K562 (cell line): ENCODE measurements around the gene SEL1L.

Experiments used
- HDAC2 ChIP-seq: fragments of 450-650 bp; IDR thresholded peaks from 2 replicates; pipeline ENCODE4 v1.6.1; 2016; ENCODE audit warnings: mild to moderate bottlenecking
- KHSRP ChIP-seq: fragments of 450-650 bp; IDR thresholded peaks from 2 replicates; pipeline ENCODE4 v1.6.1; 2017
- KLF13 ChIP-seq: fragments of 450-650 bp; IDR thresholded peaks from 2 replicates; pipeline ENCODE4 v1.6.1; 2016; ENCODE audit warnings: missing genetic modification characterization, low read depth, mild to moderate bottlenecking, missing compliant biosample characterization, moderate library complexity, borderline replicate concordance
- MED1 ChIP-seq: sonication (generic); formaldehyde crosslinking; IDR thresholded peaks from 2 replicates; pipeline ENCODE4 v1.8.1; 2023; ENCODE audit warnings: missing genetic modification reagents, borderline replicate concordance
- MXD1 ChIP-seq: fragments of 250-450 bp; sonication (Bioruptor Pico); IDR thresholded peaks from 2 replicates; pipeline ENCODE4 v1.8.0; 2021; ENCODE audit warnings: borderline replicate concordance, mild to moderate bottlenecking, moderate library complexity; ENCODE audit not compliant: poor library complexity, severe bottlenecking
- POLR2AphosphoS5 ChIP-seq: IDR thresholded peaks from 2 replicates; pipeline ENCODE4 v1.6.1; 2011; ENCODE audit warnings: mild to moderate bottlenecking, low read depth, low read length, moderate library complexity; ENCODE audit not compliant: control insufficient read depth, insufficient read depth
- SP2 ChIP-seq: IDR thresholded peaks from 2 replicates; pipeline ENCODE4 v1.6.1; 2011; ENCODE audit warnings: mild to moderate bottlenecking, low read depth, low read length, moderate library complexity; ENCODE audit not compliant: poor library complexity, severe bottlenecking; ENCODE audit errors: extremely low read depth
- TAF1 ChIP-seq: IDR thresholded peaks from 2 replicates; pipeline ENCODE4 v1.6.1; 2011; ENCODE audit warnings: mild to moderate bottlenecking, low read length, moderate library complexity; ENCODE audit not compliant: insufficient read depth, control insufficient read depth, severe bottlenecking; ENCODE audit errors: extremely low read depth
- XRCC5 ChIP-seq: fragments of 200-400 bp; formaldehyde crosslinking; IDR thresholded peaks from 2 replicates; pipeline ENCODE4 v1.6.1; 2017; ENCODE audit warnings: low read depth, mild to moderate bottlenecking, low read length
- ZNF253 ChIP-seq: fragments of 250-450 bp; sonication (Bioruptor Pico); conservative IDR thresholded peaks from 2 replicates; pipeline ENCODE4 v1.6.1; 2021; ENCODE audit warnings: mild to moderate bottlenecking
- ZNF57 ChIP-seq: fragments of 450-650 bp; formaldehyde crosslinking; IDR thresholded peaks from 2 replicates; pipeline ENCODE4 v1.4.0; 2020; ENCODE audit warnings: mild to moderate bottlenecking, moderate library complexity
- TF ChIP-seq, protein P1 (sequence below), 3 experiments: IDR thresholded peaks in 2 of 3; conservative IDR thresholded peaks in 1 of 3; 2 replicates each; pipeline ENCODE4 v1.5.1; 2011 to 2012; ENCODE audit warnings: low read length in 3 of 3, mild to moderate bottlenecking in 3 of 3, control low read depth in 2 of 3, improper control_type of control experiment in 1 of 3, inconsistent platforms in 1 of 3, low read depth in 1 of 3, mixed read lengths in 1 of 3, moderate library complexity in 1 of 3; ENCODE audit not compliant: insufficient read depth in 2 of 3
- TF ChIP-seq, protein P2 (sequence below): fragments of 150-350 bp; IDR thresholded peaks from 2 replicates; pipeline ENCODE4 v1.6.1; 2014; ENCODE audit warnings: low read depth, mild to moderate bottlenecking, low read length, borderline replicate concordance
- TF ChIP-seq, protein P3 (sequence below), 2 experiments: fragments of 450-650 bp; formaldehyde crosslinking in 1 of 2; IDR thresholded peaks; 2 replicates each; pipeline versions ENCODE4 v1.4.0 to v1.6.1; 2014 to 2020; ENCODE audit warnings: mild to moderate bottlenecking in 2 of 2, borderline replicate concordance in 1 of 2, low read depth in 1 of 2

DNA sequence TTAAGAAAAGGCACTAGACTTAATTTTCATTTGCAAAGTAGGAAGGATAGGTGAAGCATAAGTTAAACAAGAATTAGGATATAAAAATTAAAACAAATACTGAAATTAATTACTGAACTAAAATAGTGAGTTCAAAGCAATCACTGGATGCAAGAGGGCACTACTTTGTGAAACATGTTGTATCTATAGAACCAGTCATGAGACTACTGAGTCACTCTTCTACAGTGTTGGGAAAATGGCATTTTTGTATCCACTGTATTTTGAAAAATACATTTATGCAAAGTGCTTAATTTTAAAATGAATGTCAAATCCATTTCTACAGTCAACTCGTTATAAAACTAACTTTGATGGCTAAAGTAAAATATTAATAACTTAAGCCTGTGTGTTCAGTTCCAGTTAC is 47.9 kb downstream of the SEL1L start:
- TF ChIP-seq, protein P1, sequence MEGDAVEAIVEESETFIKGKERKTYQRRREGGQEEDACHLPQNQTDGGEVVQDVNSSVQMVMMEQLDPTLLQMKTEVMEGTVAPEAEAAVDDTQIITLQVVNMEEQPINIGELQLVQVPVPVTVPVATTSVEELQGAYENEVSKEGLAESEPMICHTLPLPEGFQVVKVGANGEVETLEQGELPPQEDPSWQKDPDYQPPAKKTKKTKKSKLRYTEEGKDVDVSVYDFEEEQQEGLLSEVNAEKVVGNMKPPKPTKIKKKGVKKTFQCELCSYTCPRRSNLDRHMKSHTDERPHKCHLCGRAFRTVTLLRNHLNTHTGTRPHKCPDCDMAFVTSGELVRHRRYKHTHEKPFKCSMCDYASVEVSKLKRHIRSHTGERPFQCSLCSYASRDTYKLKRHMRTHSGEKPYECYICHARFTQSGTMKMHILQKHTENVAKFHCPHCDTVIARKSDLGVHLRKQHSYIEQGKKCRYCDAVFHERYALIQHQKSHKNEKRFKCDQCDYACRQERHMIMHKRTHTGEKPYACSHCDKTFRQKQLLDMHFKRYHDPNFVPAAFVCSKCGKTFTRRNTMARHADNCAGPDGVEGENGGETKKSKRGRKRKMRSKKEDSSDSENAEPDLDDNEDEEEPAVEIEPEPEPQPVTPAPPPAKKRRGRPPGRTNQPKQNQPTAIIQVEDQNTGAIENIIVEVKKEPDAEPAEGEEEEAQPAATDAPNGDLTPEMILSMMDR (IDR thresholded peaks at IDR 0.05 in 2 of 3, conservative IDR thresholded peaks at IDR 0.05 in 1 of 3; ENCODE audit: insufficient read depth in 2 of 3, low read depth in 1 of 3, low read length in 3 of 3), result no peak
- TF ChIP-seq ZNF253 (no peak), ZNF57 (CRISPR knock-in tag) (no peak), XRCC5 (no peak), MXD1 (CRISPR knock-in tag) (no peak), MED1 (CRISPR knock-in tag) (no peak), KHSRP (no peak), SP2 (no peak), KLF13 (tag) (no peak), HDAC2 (no peak), POLR2AphosphoS5 (no peak), TAF1 (no peak)
- TF ChIP-seq, protein P2, sequence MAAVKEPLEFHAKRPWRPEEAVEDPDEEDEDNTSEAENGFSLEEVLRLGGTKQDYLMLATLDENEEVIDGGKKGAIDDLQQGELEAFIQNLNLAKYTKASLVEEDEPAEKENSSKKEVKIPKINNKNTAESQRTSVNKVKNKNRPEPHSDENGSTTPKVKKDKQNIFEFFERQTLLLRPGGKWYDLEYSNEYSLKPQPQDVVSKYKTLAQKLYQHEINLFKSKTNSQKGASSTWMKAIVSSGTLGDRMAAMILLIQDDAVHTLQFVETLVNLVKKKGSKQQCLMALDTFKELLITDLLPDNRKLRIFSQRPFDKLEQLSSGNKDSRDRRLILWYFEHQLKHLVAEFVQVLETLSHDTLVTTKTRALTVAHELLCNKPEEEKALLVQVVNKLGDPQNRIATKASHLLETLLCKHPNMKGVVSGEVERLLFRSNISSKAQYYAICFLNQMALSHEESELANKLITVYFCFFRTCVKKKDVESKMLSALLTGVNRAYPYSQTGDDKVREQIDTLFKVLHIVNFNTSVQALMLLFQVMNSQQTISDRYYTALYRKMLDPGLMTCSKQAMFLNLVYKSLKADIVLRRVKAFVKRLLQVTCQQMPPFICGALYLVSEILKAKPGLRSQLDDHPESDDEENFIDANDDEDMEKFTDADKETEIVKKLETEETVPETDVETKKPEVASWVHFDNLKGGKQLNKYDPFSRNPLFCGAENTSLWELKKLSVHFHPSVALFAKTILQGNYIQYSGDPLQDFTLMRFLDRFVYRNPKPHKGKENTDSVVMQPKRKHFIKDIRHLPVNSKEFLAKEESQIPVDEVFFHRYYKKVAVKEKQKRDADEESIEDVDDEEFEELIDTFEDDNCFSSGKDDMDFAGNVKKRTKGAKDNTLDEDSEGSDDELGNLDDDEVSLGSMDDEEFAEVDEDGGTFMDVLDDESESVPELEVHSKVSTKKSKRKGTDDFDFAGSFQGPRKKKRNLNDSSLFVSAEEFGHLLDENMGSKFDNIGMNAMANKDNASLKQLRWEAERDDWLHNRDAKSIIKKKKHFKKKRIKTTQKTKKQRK, result no peak
- TF ChIP-seq, protein P3, sequence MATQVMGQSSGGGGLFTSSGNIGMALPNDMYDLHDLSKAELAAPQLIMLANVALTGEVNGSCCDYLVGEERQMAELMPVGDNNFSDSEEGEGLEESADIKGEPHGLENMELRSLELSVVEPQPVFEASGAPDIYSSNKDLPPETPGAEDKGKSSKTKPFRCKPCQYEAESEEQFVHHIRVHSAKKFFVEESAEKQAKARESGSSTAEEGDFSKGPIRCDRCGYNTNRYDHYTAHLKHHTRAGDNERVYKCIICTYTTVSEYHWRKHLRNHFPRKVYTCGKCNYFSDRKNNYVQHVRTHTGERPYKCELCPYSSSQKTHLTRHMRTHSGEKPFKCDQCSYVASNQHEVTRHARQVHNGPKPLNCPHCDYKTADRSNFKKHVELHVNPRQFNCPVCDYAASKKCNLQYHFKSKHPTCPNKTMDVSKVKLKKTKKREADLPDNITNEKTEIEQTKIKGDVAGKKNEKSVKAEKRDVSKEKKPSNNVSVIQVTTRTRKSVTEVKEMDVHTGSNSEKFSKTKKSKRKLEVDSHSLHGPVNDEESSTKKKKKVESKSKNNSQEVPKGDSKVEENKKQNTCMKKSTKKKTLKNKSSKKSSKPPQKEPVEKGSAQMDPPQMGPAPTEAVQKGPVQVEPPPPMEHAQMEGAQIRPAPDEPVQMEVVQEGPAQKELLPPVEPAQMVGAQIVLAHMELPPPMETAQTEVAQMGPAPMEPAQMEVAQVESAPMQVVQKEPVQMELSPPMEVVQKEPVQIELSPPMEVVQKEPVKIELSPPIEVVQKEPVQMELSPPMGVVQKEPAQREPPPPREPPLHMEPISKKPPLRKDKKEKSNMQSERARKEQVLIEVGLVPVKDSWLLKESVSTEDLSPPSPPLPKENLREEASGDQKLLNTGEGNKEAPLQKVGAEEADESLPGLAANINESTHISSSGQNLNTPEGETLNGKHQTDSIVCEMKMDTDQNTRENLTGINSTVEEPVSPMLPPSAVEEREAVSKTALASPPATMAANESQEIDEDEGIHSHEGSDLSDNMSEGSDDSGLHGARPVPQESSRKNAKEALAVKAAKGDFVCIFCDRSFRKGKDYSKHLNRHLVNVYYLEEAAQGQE (IDR thresholded peaks at IDR 0.05; ENCODE audit: borderline replicate concordance), result no peak
- TF ChIP-seq, protein P3 (CRISPR knock-in tag; IDR thresholded peaks at IDR 0.05; ENCODE audit: low read depth), result no peak
